Measurements from ENCODE around the gene FAM219A.
"Not testable (repeated sequence)": the region's sequence is repeated elsewhere in the genome, so short reads cannot be mapped to it uniquely, and the experiment has no call there.

FAM219A gene

GRCh38 chr9:34442770-34443169 is 15.6 kb downstream of the FAM219A start:
- no peak for DNase-seq

GRCh38 chr9:34440017-34440416 is 18.4 kb downstream of the FAM219A start:
- DNase-seq: no peak

- DNase-seq: not testable (repeated sequence)
These were observed 19.9 kb downstream of the FAM219A start for GRCh38 chr9:34438465-34438864.

- not testable (repeated sequence) for DNase-seq
These were observed 20.5 kb downstream of the FAM219A start for GRCh38 chr9:34437926-34438307.

GRCh38 chr9:34437006-34437925 is 21.1 kb downstream of the FAM219A start:
- peak; percentile 42 to 45 for DNase-seq

GRCh38 chr9:34431667-34432066 is 26.7 kb downstream of the FAM219A start:
- no peak for DNase-seq

GRCh38 chr9:34430843-34431437 is 27.4 kb downstream of the FAM219A start:
- no peak for DNase-seq

- DNase-seq: no peak
These were observed 29.9 kb downstream of the FAM219A start for GRCh38 chr9:34428325-34428958.

- DNase-seq: no peak
These were observed 31.9 kb downstream of the FAM219A start for GRCh38 chr9:34426347-34427074.

GRCh38 chr9:34419716-34420504 is 38.5 kb downstream of the FAM219A start:
- no peak for DNase-seq

GRCh38 chr9:34417734-34418133 is 40.6 kb downstream of the FAM219A start:
- no peak for DNase-seq

- DNase-seq: peak; percentile 27 to 45
These were observed 45.0 kb downstream of the FAM219A start for GRCh38 chr9:34413231-34413852.

- no peak for DNase-seq
These were observed 46.0 kb downstream of the FAM219A start for GRCh38 chr9:34412336-34412735.

- no peak for DNase-seq
These were observed 49.2 kb downstream of the FAM219A start for GRCh38 chr9:34409154-34409553.

- DNase-seq: no peak
These were observed 50.2 kb downstream of the FAM219A start for GRCh38 chr9:34408173-34408572.

GRCh38 chr9:34406219-34406618 is 52.2 kb downstream of the FAM219A start:
- DNase-seq: no peak

- no peak for DNase-seq
These were observed 52.7 kb downstream of the FAM219A start for GRCh38 chr9:34405719-34406118.

- DNase-seq: peak; percentile 59 to 63
These were observed 54.6 kb downstream of the FAM219A start for GRCh38 chr9:34403554-34404380.

- no peak for DNase-seq
These were observed 57.4 kb downstream of the FAM219A start for GRCh38 chr9:34400686-34401602.

- no peak for DNase-seq
These were observed 58.1 kb downstream of the FAM219A start for GRCh38 chr9:34400275-34400674.

Data from stimulated activated CD4-positive, alpha-beta T cell treated with anti-CD3 and anti-CD28 coated beads, Interleukin-2, amount 100 ng/mL, for 48 hours (primary cell).